MM.1S (cell line): ENCODE data around the gene CALD1.

Source experiments
- DNase-seq: peaks from one replicate; pipeline ENCODE4 v3.0.0-alpha.2; 2015
- H2AFZ ChIP-seq: fragments of 300-600 bp; sonication (generic); 2 replicates; pipeline ENCODE4 v1.6.0; 2016; ENCODE audit warnings: antibody characterized with exemption, low read length
- H3F3A ChIP-seq: fragments of 300-600 bp; sonication (generic); 2 replicates; pipeline ENCODE4 v1.6.1; 2016; ENCODE audit warnings: mild to moderate bottlenecking, antibody characterized with exemption, low read length, moderate library complexity, mixed read lengths; ENCODE audit not compliant: insufficient read depth
- H3K27ac ChIP-seq: fragments of 300-600 bp; sonication (generic); 2 replicates; pipeline ENCODE4 v1.5.1; 2016; ENCODE audit warnings: mild to moderate bottlenecking, low read length
- H3K27me3 ChIP-seq: fragments of 300-600 bp; sonication (generic); replicated peaks from 2 replicates; pipeline ENCODE4 v1.6.0; 2016; ENCODE audit warnings: low read length; ENCODE audit not compliant: insufficient read depth
- H3K36me3 ChIP-seq: fragments of 300-600 bp; sonication (generic); replicated peaks from 2 replicates; pipeline ENCODE4 v1.6.1; 2016; ENCODE audit warnings: mild to moderate bottlenecking, low read length, mixed read lengths; ENCODE audit not compliant: insufficient read depth
- H3K4me1 ChIP-seq: fragments of 300-600 bp; sonication (generic); 2 replicates; pipeline ENCODE4 v1.6.1; 2016; ENCODE audit warnings: low read length, mixed read lengths
- H3K4me2 ChIP-seq: fragments of 300-600 bp; sonication (generic); 2 replicates; pipeline ENCODE4 v1.6.0; 2016; ENCODE audit warnings: low read depth, low read length
- H3K4me3 ChIP-seq: fragments of 300-600 bp; sonication (generic); 2 replicates; pipeline ENCODE4 v1.5.1; 2016; ENCODE audit warnings: low read length, mixed read lengths
- H3K79me2 ChIP-seq: fragments of 300-600 bp; sonication (generic); 2 replicates; pipeline ENCODE4 v1.6.1; 2016; ENCODE audit warnings: mixed run types, low read length, mixed read lengths
- H3K9ac ChIP-seq: fragments of 300-600 bp; sonication (generic); 2 replicates; pipeline ENCODE4 v1.6.1; 2016; ENCODE audit warnings: low read length, mixed read lengths
- H3K9me2 ChIP-seq: fragments of 300-600 bp; sonication (generic); replicated peaks from 2 replicates; pipeline ENCODE4 v1.6.1; 2016; ENCODE audit warnings: mild to moderate bottlenecking, low read length, mixed read lengths; ENCODE audit not compliant: insufficient read depth
- H3K9me3 ChIP-seq: fragments of 300-600 bp; sonication (generic); replicated peaks from 2 replicates; pipeline ENCODE4 v1.6.1; 2016; ENCODE audit warnings: mild to moderate bottlenecking, low read length, mixed read lengths; ENCODE audit not compliant: insufficient read depth
- H4K20me1 ChIP-seq: fragments of 300-600 bp; sonication (generic); 2 replicates; pipeline ENCODE4 v1.6.1; 2016; ENCODE audit warnings: mild to moderate bottlenecking, low read length, moderate library complexity, mixed read lengths; ENCODE audit not compliant: insufficient read depth
- CTCF ChIP-seq: fragments of 300-600 bp; sonication (generic); IDR thresholded peaks from 2 replicates; pipeline ENCODE4 v1.5.1; 2016; ENCODE audit warnings: antibody characterized with exemption, low read length, mixed read lengths
- EZH2 ChIP-seq: fragments of 300-600 bp; sonication (generic); optimal IDR thresholded peaks from 2 replicates; pipeline ENCODE3; 2017; ENCODE audit warnings: low read depth, mild to moderate bottlenecking, antibody characterized with exemption, low read length, mixed read lengths
- EZH2phosphoT487 ChIP-seq: fragments of 300-600 bp; sonication (generic); IDR thresholded peaks from 2 replicates; pipeline ENCODE4 v1.6.1; 2018; ENCODE audit warnings: antibody characterized with exemption, low read length

The CALD1 gene

GRCh38 chr7:134899729-134900128 is 120.3 kb downstream of the CALD1 start:
- H2AFZ ChIP-seq, result no peak overlapping the region
- DNase-seq, result no peak
- no peak overlapping the region for H3K9ac ChIP-seq
- H3K36me3 ChIP-seq, result no peaks in the 10 kb centered on the region
- peaks cover 13% of the 10 kb centered on the region for H3K4me1 ChIP-seq
- peaks cover 11% of the 10 kb centered on the region for H3F3A ChIP-seq
- H3K27me3 ChIP-seq, result peaks cover 26% of the 10 kb centered on the region
- H3K4me2 ChIP-seq, result peak overlapping the region; percentile 47
- H4K20me1 ChIP-seq, result no peaks in the 10 kb centered on the region
- H3K9me2 ChIP-seq, result no peaks in the 10 kb centered on the region
- TF ChIP-seq CTCF (no peak), EZH2phosphoT487 (no peak), EZH2 (no peak)
- H3K79me2 ChIP-seq, result no peaks in the 10 kb centered on the region
- no peak overlapping the region for H3K4me3 ChIP-seq
- H3K9me3 ChIP-seq, result no peaks in the 10 kb centered on the region
- no peak overlapping the region for H3K27ac ChIP-seq

- Histone ChIP-seq H3K36me3 (no peaks in the 10 kb centered on the region), H3K4me2 (peak overlapping the region; percentile 47), H3K9me2 (no peaks in the 10 kb centered on the region), H2AFZ (no peak overlapping the region), H3K79me2 (no peaks in the 10 kb centered on the region), H3K4me3 (peak overlapping the region; percentile 14), H3K9ac (no peak overlapping the region), H3K27me3 (peaks cover 26% of the 10 kb centered on the region), H4K20me1 (no peaks in the 10 kb centered on the region), H3K9me3 (no peaks in the 10 kb centered on the region), H3K4me1 (peaks cover 13% of the 10 kb centered on the region), H3F3A (peaks cover 11% of the 10 kb centered on the region), H3K27ac (peak overlapping the region; percentile 2; the same call in 1 of the 2 replicates)
- no peak for TF ChIP-seq CTCF
- no peak for TF ChIP-seq EZH2phosphoT487
- no peak for TF ChIP-seq EZH2
- DNase-seq, result peak; percentile 77
Measured at GRCh38 chr7:134900166-134900982, 120.9 kb downstream of the CALD1 start.

GRCh38 chr7:134901389-134902020 is 122.1 kb downstream of the CALD1 start:
- H3K9me3 ChIP-seq, result no peaks in the 10 kb centered on the region
- no peak overlapping the region for H3K9ac ChIP-seq
- no peak overlapping the region for H3K4me3 ChIP-seq
- no peak overlapping the region for H3K4me2 ChIP-seq
- no peak for DNase-seq
- no peaks in the 10 kb centered on the region for H3K79me2 ChIP-seq
- no peak overlapping the region for H3K27ac ChIP-seq
- TF ChIP-seq EZH2phosphoT487, result no peak
- no peak for TF ChIP-seq EZH2
- TF ChIP-seq CTCF, result no peak
- H3K36me3 ChIP-seq, result no peaks in the 10 kb centered on the region
- H3K4me1 ChIP-seq, result peaks cover 13% of the 10 kb centered on the region
- no peaks in the 10 kb centered on the region for H3K9me2 ChIP-seq
- peaks cover 11% of the 10 kb centered on the region for H3F3A ChIP-seq
- H4K20me1 ChIP-seq, result no peaks in the 10 kb centered on the region
- H3K27me3 ChIP-seq, result peaks cover 26% of the 10 kb centered on the region
- H2AFZ ChIP-seq, result no peak overlapping the region
